Measurements from ENCODE around the gene CPEB1.

The CPEB1 gene

GRCh38 chr15:82624438-82624837 lies 22.7 kb downstream of the CPEB1 start:
- no CpG with 5 or more reads among the region's 3 CpGs for WGBS (ENCODE audit: extremely low coverage, insufficient coverage, low lambda C conversion rate)
- Histone ChIP-seq H3K4me2 (ENCODE audit: low read length) (no peak overlapping the region), H2BK120ac (ENCODE audit: low read depth, low read length) (no peak overlapping the region), H2AK5ac (ENCODE audit: low read length) (no peak overlapping the region), H3K27ac (ENCODE audit: low read depth, low read length) (no peak overlapping the region), H4K8ac (ENCODE audit: low read depth, low read length) (no peak overlapping the region), H3K79me1 (ENCODE audit: low read length) (no peaks in the 10 kb centered on the region), H3K27me3 (ENCODE audit: insufficient read depth, low read length, poor library complexity) (no peaks in the 10 kb centered on the region), H3K4me1 (ENCODE audit: control insufficient read depth, low read depth, low read length) (no peaks in the 10 kb centered on the region), H3K36me3 (ENCODE audit: control insufficient read depth, insufficient read depth, low read length) (no peaks in the 10 kb centered on the region), H3K9ac (ENCODE audit: low read length) (no peak overlapping the region), H3K56ac (ENCODE audit: low read length) (no peak overlapping the region), H3K23ac (ENCODE audit: low read length) (no peak overlapping the region), H3K79me2 (ENCODE audit: control insufficient read depth, insufficient read depth, low read length) (no peaks in the 10 kb centered on the region), H2BK5ac (ENCODE audit: low read length) (no peak overlapping the region), H4K5ac (ENCODE audit: low read length) (no peak overlapping the region), H3K18ac (ENCODE audit: low read length) (no peak overlapping the region), H3K4me3 (ENCODE audit: low read length) (no peak overlapping the region), H2BK15ac (replicated peaks; ENCODE audit: low read depth) (no peak overlapping the region), H3K4ac (ENCODE audit: low read depth, low read length) (no peak overlapping the region)
- DNase-seq = no peak

- no CpG with 5 or more reads among the region's 2 CpGs for WGBS (ENCODE audit: extremely low coverage, insufficient coverage, low lambda C conversion rate)
- H3K36me3 ChIP-seq (ENCODE audit: control insufficient read depth, insufficient read depth, low read length) = no peaks in the 10 kb centered on the region
- no peaks in the 10 kb centered on the region for H3K79me2 ChIP-seq (ENCODE audit: control insufficient read depth, insufficient read depth, low read length)
- no peak overlapping the region for H3K4ac ChIP-seq (ENCODE audit: low read depth, low read length)
- H3K9ac ChIP-seq (ENCODE audit: low read length) = no peak overlapping the region
- H2BK15ac ChIP-seq (replicated peaks; ENCODE audit: low read depth) = no peak overlapping the region
- no peak overlapping the region for H2AK5ac ChIP-seq (ENCODE audit: low read length)
- no peak overlapping the region for H2BK5ac ChIP-seq (ENCODE audit: low read length)
- H4K5ac ChIP-seq (ENCODE audit: low read length) = no peak overlapping the region
- no peaks in the 10 kb centered on the region for H3K27me3 ChIP-seq (ENCODE audit: insufficient read depth, low read length, poor library complexity)
- no peak overlapping the region for H3K23ac ChIP-seq (ENCODE audit: low read length)
- H2BK120ac ChIP-seq (ENCODE audit: low read depth, low read length) = no peak overlapping the region
- no peak for DNase-seq
- H3K56ac ChIP-seq (ENCODE audit: low read length) = no peak overlapping the region
- no peaks in the 10 kb centered on the region for H3K79me1 ChIP-seq (ENCODE audit: low read length)
- H4K8ac ChIP-seq (ENCODE audit: low read depth, low read length) = no peak overlapping the region
- no peak overlapping the region for H3K27ac ChIP-seq (ENCODE audit: low read depth, low read length)
- no peaks in the 10 kb centered on the region for H3K4me1 ChIP-seq (ENCODE audit: control insufficient read depth, low read depth, low read length)
- H3K4me3 ChIP-seq (ENCODE audit: low read length) = no peak overlapping the region
- no peak overlapping the region for H3K4me2 ChIP-seq (ENCODE audit: low read length)
- H3K18ac ChIP-seq (ENCODE audit: low read length) = no peak overlapping the region
These were observed 23.2 kb downstream of the CPEB1 start for GRCh38 chr15:82624008-82624407.

- H2BK120ac ChIP-seq (ENCODE audit: low read depth, low read length) = no peak overlapping the region
- no peaks in the 10 kb centered on the region for H3K27me3 ChIP-seq (ENCODE audit: insufficient read depth, low read length, poor library complexity)
- H3K18ac ChIP-seq (ENCODE audit: low read length) = no peak overlapping the region
- no peak overlapping the region for H2BK15ac ChIP-seq (replicated peaks; ENCODE audit: low read depth)
- H3K27ac ChIP-seq (ENCODE audit: low read depth, low read length) = no peak overlapping the region
- no peak overlapping the region for H3K56ac ChIP-seq (ENCODE audit: low read length)
- no peak overlapping the region for H4K5ac ChIP-seq (ENCODE audit: low read length)
- no peak overlapping the region for H3K4me3 ChIP-seq (ENCODE audit: low read length)
- H3K23ac ChIP-seq (ENCODE audit: low read length) = no peak overlapping the region
- no peak overlapping the region for H4K8ac ChIP-seq (ENCODE audit: low read depth, low read length)
- H3K79me1 ChIP-seq (ENCODE audit: low read length) = no peaks in the 10 kb centered on the region
- H3K79me2 ChIP-seq (ENCODE audit: control insufficient read depth, insufficient read depth, low read length) = no peaks in the 10 kb centered on the region
- H3K4ac ChIP-seq (ENCODE audit: low read depth, low read length) = no peak overlapping the region
- no CpG with 5 or more reads among the region's 1 CpG for WGBS (ENCODE audit: extremely low coverage, insufficient coverage, low lambda C conversion rate)
- no peak overlapping the region for H3K4me2 ChIP-seq (ENCODE audit: low read length)
- no peaks in the 10 kb centered on the region for H3K36me3 ChIP-seq (ENCODE audit: control insufficient read depth, insufficient read depth, low read length)
- peak; percentile 66 for DNase-seq
- no peak overlapping the region for H2AK5ac ChIP-seq (ENCODE audit: low read length)
- H3K4me1 ChIP-seq (ENCODE audit: control insufficient read depth, low read depth, low read length) = no peaks in the 10 kb centered on the region
- H2BK5ac ChIP-seq (ENCODE audit: low read length) = no peak overlapping the region
- H3K9ac ChIP-seq (ENCODE audit: low read length) = no peak overlapping the region
These were observed 25.2 kb downstream of the CPEB1 start for GRCh38 chr15:82621970-82622369.

GRCh38 chr15:82613747-82614146 lies 33.4 kb downstream of the CPEB1 start:
- Histone ChIP-seq H3K79me1 (ENCODE audit: low read length) (no peaks in the 10 kb centered on the region), H3K27ac (ENCODE audit: low read depth, low read length) (no peak overlapping the region), H3K27me3 (ENCODE audit: insufficient read depth, low read length, poor library complexity) (no peaks in the 10 kb centered on the region), H2BK5ac (ENCODE audit: low read length) (no peak overlapping the region), H3K18ac (ENCODE audit: low read length) (no peak overlapping the region), H3K23ac (ENCODE audit: low read length) (no peak overlapping the region), H3K79me2 (ENCODE audit: control insufficient read depth, insufficient read depth, low read length) (no peaks in the 10 kb centered on the region), H3K4me1 (ENCODE audit: control insufficient read depth, low read depth, low read length) (no peaks in the 10 kb centered on the region), H3K9ac (ENCODE audit: low read length) (no peak overlapping the region), H3K36me3 (ENCODE audit: control insufficient read depth, insufficient read depth, low read length) (no peaks in the 10 kb centered on the region), H3K4me2 (ENCODE audit: low read length) (no peak overlapping the region), H4K5ac (ENCODE audit: low read length) (no peak overlapping the region), H3K4me3 (ENCODE audit: low read length) (no peak overlapping the region), H2BK15ac (replicated peaks; ENCODE audit: low read depth) (no peak overlapping the region), H2BK120ac (ENCODE audit: low read depth, low read length) (no peak overlapping the region), H2AK5ac (ENCODE audit: low read length) (no peak overlapping the region), H4K8ac (ENCODE audit: low read depth, low read length) (no peak overlapping the region), H3K4ac (ENCODE audit: low read depth, low read length) (no peak overlapping the region), H3K56ac (ENCODE audit: low read length) (no peak overlapping the region)
- no CpG with 5 or more reads among the region's 12 CpGs for WGBS (ENCODE audit: extremely low coverage, insufficient coverage, low lambda C conversion rate)
- no peak for DNase-seq

GRCh38 chr15:82611348-82611747 lies 35.8 kb downstream of the CPEB1 start:
- Histone ChIP-seq H3K79me1 (ENCODE audit: low read length) (no peaks in the 10 kb centered on the region), H3K23ac (ENCODE audit: low read length) (no peak overlapping the region), H2BK5ac (ENCODE audit: low read length) (no peak overlapping the region), H4K8ac (ENCODE audit: low read depth, low read length) (no peak overlapping the region), H3K36me3 (ENCODE audit: control insufficient read depth, insufficient read depth, low read length) (no peaks in the 10 kb centered on the region), H3K56ac (ENCODE audit: low read length) (no peak overlapping the region), H3K79me2 (ENCODE audit: control insufficient read depth, insufficient read depth, low read length) (no peaks in the 10 kb centered on the region), H3K27me3 (ENCODE audit: insufficient read depth, low read length, poor library complexity) (no peaks in the 10 kb centered on the region), H3K4me3 (ENCODE audit: low read length) (no peak overlapping the region), H3K18ac (ENCODE audit: low read length) (no peak overlapping the region), H2BK15ac (replicated peaks; ENCODE audit: low read depth) (no peak overlapping the region), H2BK120ac (ENCODE audit: low read depth, low read length) (no peak overlapping the region), H4K5ac (ENCODE audit: low read length) (no peak overlapping the region), H3K4me2 (ENCODE audit: low read length) (no peak overlapping the region), H3K9ac (ENCODE audit: low read length) (no peak overlapping the region), H3K4me1 (ENCODE audit: control insufficient read depth, low read depth, low read length) (no peaks in the 10 kb centered on the region), H3K27ac (ENCODE audit: low read depth, low read length) (no peak overlapping the region), H3K4ac (ENCODE audit: low read depth, low read length) (no peak overlapping the region), H2AK5ac (ENCODE audit: low read length) (no peak overlapping the region)
- DNase-seq = no peak
- WGBS (ENCODE audit: extremely low coverage, insufficient coverage, low lambda C conversion rate) = no CpG with 5 or more reads among the region's 4 CpGs

- H4K8ac ChIP-seq (ENCODE audit: low read depth, low read length) = no peak overlapping the region
- no peaks in the 10 kb centered on the region for H3K36me3 ChIP-seq (ENCODE audit: control insufficient read depth, insufficient read depth, low read length)
- no peaks in the 10 kb centered on the region for H3K79me2 ChIP-seq (ENCODE audit: control insufficient read depth, insufficient read depth, low read length)
- no peak overlapping the region for H2BK5ac ChIP-seq (ENCODE audit: low read length)
- H3K4me3 ChIP-seq (ENCODE audit: low read length) = no peak overlapping the region
- no peaks in the 10 kb centered on the region for H3K79me1 ChIP-seq (ENCODE audit: low read length)
- no peak overlapping the region for H3K9ac ChIP-seq (ENCODE audit: low read length)
- H3K4me1 ChIP-seq (ENCODE audit: control insufficient read depth, low read depth, low read length) = no peaks in the 10 kb centered on the region
- H2AK5ac ChIP-seq (ENCODE audit: low read length) = no peak overlapping the region
- no CpG with 5 or more reads among the region's 5 CpGs for WGBS (ENCODE audit: extremely low coverage, insufficient coverage, low lambda C conversion rate)
- no peak overlapping the region for H4K5ac ChIP-seq (ENCODE audit: low read length)
- no peak overlapping the region for H3K23ac ChIP-seq (ENCODE audit: low read length)
- no peak overlapping the region for H3K18ac ChIP-seq (ENCODE audit: low read length)
- DNase-seq = no peak
- H3K27me3 ChIP-seq (ENCODE audit: insufficient read depth, low read length, poor library complexity) = peaks cover 1% of the 10 kb centered on the region
- H3K27ac ChIP-seq (ENCODE audit: low read depth, low read length) = no peak overlapping the region
- H3K4ac ChIP-seq (ENCODE audit: low read depth, low read length) = no peak overlapping the region
- no peak overlapping the region for H3K56ac ChIP-seq (ENCODE audit: low read length)
- no peak overlapping the region for H2BK15ac ChIP-seq (replicated peaks; ENCODE audit: low read depth)
- no peak overlapping the region for H3K4me2 ChIP-seq (ENCODE audit: low read length)
- no peak overlapping the region for H2BK120ac ChIP-seq (ENCODE audit: low read depth, low read length)
These were observed 45.0 kb downstream of the CPEB1 start for GRCh38 chr15:82602195-82602594.

Measured in mesendoderm (in vitro differentiated cells).